K562 (cell line): ENCODE measurements around the gene LASP1. TPM values are rescaled to one million over a fixed set of nuclear protein-coding genes. Genes with fewer than 3 reads are reported as not detected.

Experiments used
- BRD9 ChIP-seq: fragments of 450-650 bp; IDR thresholded peaks from 2 replicates; pipeline ENCODE4 v1.6.1; 2018; ENCODE audit warnings: low read depth; ENCODE audit not compliant: partially characterized antibody
- CEBPB ChIP-seq: fragments of 450-650 bp; IDR thresholded peaks from 2 replicates; pipeline ENCODE4 v1.6.1; 2016; ENCODE audit warnings: missing genetic modification characterization, missing compliant biosample characterization
- CHD2 ChIP-seq: IDR thresholded peaks from 2 replicates; pipeline ENCODE4 v1.6.1; 2011; ENCODE audit warnings: low read depth, low read length
- CTBP1 ChIP-seq: fragments of 450-650 bp; IDR thresholded peaks from 2 replicates; pipeline ENCODE4 v1.6.1; 2016; ENCODE audit warnings: borderline replicate concordance
- EGR1 ChIP-seq: fragments of 450-650 bp; conservative IDR thresholded peaks from 2 replicates; pipeline ENCODE4 v1.6.1; 2017; ENCODE audit warnings: mild to moderate bottlenecking
- ETV1 ChIP-seq: fragments of 450-650 bp; conservative IDR thresholded peaks from 2 replicates; pipeline ENCODE4 v1.6.1; 2016; ENCODE audit warnings: missing genetic modification characterization, control low read depth, low read depth, missing compliant biosample characterization
- FOSL1 ChIP-seq: fragments of 200-800 bp; sonication (Bioruptor generic); conservative IDR thresholded peaks from 2 replicates; pipeline ENCODE4 v1.6.1; 2016; ENCODE audit warnings: missing genetic modification characterization, missing compliant biosample characterization
- MECOM ChIP-seq: fragments of 250-450 bp; sonication (Bioruptor Pico); IDR thresholded peaks from 2 replicates; pipeline ENCODE4 v1.8.0; 2022; ENCODE audit warnings: inconsistent platforms
- NBN ChIP-seq: fragments of 450-650 bp; IDR thresholded peaks from 2 replicates; pipeline ENCODE4 v1.6.1; 2016; ENCODE audit warnings: low read depth, mild to moderate bottlenecking
- PML ChIP-seq: IDR thresholded peaks from 2 replicates; pipeline ENCODE4 v1.6.1; 2012; ENCODE audit warnings: low read length, inconsistent platforms
- POLR3G ChIP-seq: IDR thresholded peaks from 2 replicates; pipeline ENCODE4 v1.6.1; 2011; ENCODE audit not compliant: insufficient read length, insufficient replicate concordance; ENCODE audit errors: extremely low read depth
- SRF ChIP-seq, 2 experiments: fragments of 250-450, 450-650 bp in 1 of 2; sonication (Bioruptor Pico) in 1 of 2; sonication (generic) in 1 of 2; formaldehyde crosslinking; IDR thresholded peaks; 2 replicates each; pipeline versions ENCODE4 v1.5.0 to v1.5.1; 2020 to 2022; ENCODE audit warnings: mild to moderate bottlenecking in 1 of 2, missing genetic modification reagents in 1 of 2
- SRSF9 ChIP-seq: fragments of 200-400 bp; formaldehyde crosslinking; IDR thresholded peaks from 2 replicates; pipeline ENCODE4 v1.6.1; 2017; ENCODE audit warnings: low read depth, low read length, borderline replicate concordance
- TARDBP ChIP-seq: fragments of 450-650 bp; IDR thresholded peaks from 2 replicates; pipeline ENCODE4 v1.6.1; 2016
- ZNF146 ChIP-seq: IDR thresholded peaks from one replicate; pipeline ENCODE4 v1.6.1; 2018; ENCODE audit warnings: missing compliant biosample characterization; ENCODE audit not compliant: unreplicated experiment
- ZNF24 ChIP-seq: fragments of 450-650 bp; IDR thresholded peaks from 2 replicates; pipeline ENCODE4 v1.6.1; 2016
- polyA plus RNA-seq, 8 experiments: library from polyadenylated mRNA; depleted of rRNA in 4 of 8; stranded (reverse) in 5 of 8; unstranded in 3 of 8; fragments of >200 nt; fragmentation: Nextera tagmentation in 2 of 8; fragmentation: Illumina TruSeq in 1 of 8; extraction: Ambion mirVana in 2 of 8; extraction: Trizol in 1 of 8; gene quantifications; 2 replicates each; pipeline versions ENCODE4 v1.2.1 to v1.2.3, GENCODE V29; 2011 to 2014; ENCODE audit warnings: inconsistent platforms in 1 of 8, missing spikeins in 1 of 8
- total RNA-seq, 7 experiments: library from RNA; depleted of rRNA in 6 of 7; stranded (reverse); fragments of >200 nt in 6 of 7; fragmentation: Illumina TruSeq in 2 of 7; extraction: Trizol in 2 of 7; gene quantifications; 2 replicates each; pipeline versions ENCODE4 v1.2.1 to v1.2.3, GENCODE V29; 2011 to 2021; ENCODE audit warnings: low replicate concordance in 1 of 7
- TF ChIP-seq, protein P1 (sequence below): fragments of 150-350 bp; conservative IDR thresholded peaks from 2 replicates; pipeline ENCODE4 v1.6.1; 2014; ENCODE audit warnings: low read length
- TF ChIP-seq, protein P2 (sequence below): conservative IDR thresholded peaks from 2 replicates; pipeline ENCODE4 v1.6.1; 2011; ENCODE audit warnings: low read depth, mild to moderate bottlenecking, low read length; ENCODE audit not compliant: control insufficient read depth

LASP1 gene
- total and polyA plus RNA-seq, 9 of the 15 experiments (the other 6 are each of a cell fraction or from before 2014, with no cell fraction given): 23.0 to 125 (median 55.3) TPM

- no peak for TF ChIP-seq MECOM (CRISPR knock-in tag)
- TF ChIP-seq, protein P1, sequence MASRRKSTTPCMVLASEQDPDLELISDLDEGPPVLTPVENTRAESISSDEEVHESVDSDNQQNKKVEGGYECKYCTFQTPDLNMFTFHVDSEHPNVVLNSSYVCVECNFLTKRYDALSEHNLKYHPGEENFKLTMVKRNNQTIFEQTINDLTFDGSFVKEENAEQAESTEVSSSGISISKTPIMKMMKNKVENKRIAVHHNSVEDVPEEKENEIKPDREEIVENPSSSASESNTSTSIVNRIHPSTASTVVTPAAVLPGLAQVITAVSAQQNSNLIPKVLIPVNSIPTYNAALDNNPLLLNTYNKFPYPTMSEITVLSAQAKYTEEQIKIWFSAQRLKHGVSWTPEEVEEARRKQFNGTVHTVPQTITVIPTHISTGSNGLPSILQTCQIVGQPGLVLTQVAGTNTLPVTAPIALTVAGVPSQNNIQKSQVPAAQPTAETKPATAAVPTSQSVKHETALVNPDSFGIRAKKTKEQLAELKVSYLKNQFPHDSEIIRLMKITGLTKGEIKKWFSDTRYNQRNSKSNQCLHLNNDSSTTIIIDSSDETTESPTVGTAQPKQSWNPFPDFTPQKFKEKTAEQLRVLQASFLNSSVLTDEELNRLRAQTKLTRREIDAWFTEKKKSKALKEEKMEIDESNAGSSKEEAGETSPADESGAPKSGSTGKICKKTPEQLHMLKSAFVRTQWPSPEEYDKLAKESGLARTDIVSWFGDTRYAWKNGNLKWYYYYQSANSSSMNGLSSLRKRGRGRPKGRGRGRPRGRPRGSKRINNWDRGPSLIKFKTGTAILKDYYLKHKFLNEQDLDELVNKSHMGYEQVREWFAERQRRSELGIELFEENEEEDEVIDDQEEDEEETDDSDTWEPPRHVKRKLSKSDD: 0 out of 2 replicates have a peak, but pooled peaks have one; percentile 47
- TF ChIP-seq EGR1: 0 out of 2 replicates have a peak, but pooled peaks have one; percentile 19
- TF ChIP-seq ZNF24: 0 out of 2 replicates have a peak, but pooled peaks have one; percentile 20
- TF ChIP-seq FOSL1: peak; percentile 54; the same call in 1 of the 2 replicates
- 0 out of 4 replicates have a peak, but pooled peaks of 1 of the 2 experiments have one; percentile 20 for TF ChIP-seq SRF (CRISPR knock-in tag; IDR thresholded peaks at IDR 0.05)
- TF ChIP-seq ZNF146 (CRISPR knock-in tag): no peak
- TF ChIP-seq NBN: peak; percentile 93
- TF ChIP-seq CTBP1: peak; percentile 28; the same call in 1 of the 2 replicates
- peak; percentile 27; the same call in 1 of the 2 replicates for TF ChIP-seq PML
- 0 out of 2 replicates have a peak, but pooled peaks have one; percentile 15 for TF ChIP-seq TARDBP
- TF ChIP-seq, protein P2, sequence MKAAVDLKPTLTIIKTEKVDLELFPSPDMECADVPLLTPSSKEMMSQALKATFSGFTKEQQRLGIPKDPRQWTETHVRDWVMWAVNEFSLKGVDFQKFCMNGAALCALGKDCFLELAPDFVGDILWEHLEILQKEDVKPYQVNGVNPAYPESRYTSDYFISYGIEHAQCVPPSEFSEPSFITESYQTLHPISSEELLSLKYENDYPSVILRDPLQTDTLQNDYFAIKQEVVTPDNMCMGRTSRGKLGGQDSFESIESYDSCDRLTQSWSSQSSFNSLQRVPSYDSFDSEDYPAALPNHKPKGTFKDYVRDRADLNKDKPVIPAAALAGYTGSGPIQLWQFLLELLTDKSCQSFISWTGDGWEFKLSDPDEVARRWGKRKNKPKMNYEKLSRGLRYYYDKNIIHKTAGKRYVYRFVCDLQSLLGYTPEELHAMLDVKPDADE: peak; percentile 87
- TF ChIP-seq ETV1 (tag): 0 out of 2 replicates have a peak, but pooled peaks have one; percentile 60
- TF ChIP-seq BRD9: peak; percentile 94
- peak; percentile 37; the same call in 1 of the 2 replicates for TF ChIP-seq CEBPB (tag)
- TF ChIP-seq POLR3G: peak; percentile 23
- peak; percentile 24; the same call in 1 of the 2 replicates for TF ChIP-seq CHD2
- no peak for TF ChIP-seq SRSF9
Measured at GRCh38 chr17:38868817-38869525, 887 bp upstream of the LASP1 start (continued).
